ENCODE measurements around the gene RRBP1.

The RRBP1 gene

GRCh38 chr20:17634661-17635331 is 47.2 kb downstream of the RRBP1 start:
- DNase-seq (ENCODE audit: low spot score) = no peak

DNA sequence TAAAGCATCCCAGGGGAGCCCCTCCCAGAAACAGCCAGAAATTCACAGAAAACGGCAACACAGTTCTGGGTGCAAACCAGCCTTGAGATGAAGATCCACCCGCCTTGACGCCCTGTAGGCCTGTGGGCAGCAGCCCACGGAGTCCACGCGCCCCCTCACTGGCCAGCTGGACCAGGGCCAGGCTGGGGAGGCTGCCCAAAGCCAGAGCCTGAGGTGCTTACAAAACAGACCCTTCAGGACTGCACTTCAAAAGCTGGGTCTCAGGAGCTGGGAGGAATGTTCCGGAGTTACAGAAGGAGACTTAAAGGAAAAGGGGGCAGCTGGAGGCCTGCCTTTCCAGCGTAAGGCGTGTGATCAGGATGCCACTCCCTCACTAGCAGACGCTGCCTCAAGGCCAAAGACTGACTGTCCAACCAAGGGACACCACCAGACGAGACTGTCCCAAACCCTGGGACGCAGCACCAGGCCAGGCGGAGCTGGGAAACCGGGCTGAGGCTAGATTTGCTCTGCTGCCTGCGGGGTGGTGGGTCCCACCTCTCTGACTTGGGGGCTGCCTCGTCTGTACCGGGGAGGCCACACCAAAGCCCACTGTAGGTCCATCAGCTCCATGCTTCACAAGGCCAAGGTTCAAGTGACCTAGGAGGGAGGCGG is 48.1 kb downstream of the RRBP1 start:
- no peak for DNase-seq (ENCODE audit: low spot score)

DNA sequence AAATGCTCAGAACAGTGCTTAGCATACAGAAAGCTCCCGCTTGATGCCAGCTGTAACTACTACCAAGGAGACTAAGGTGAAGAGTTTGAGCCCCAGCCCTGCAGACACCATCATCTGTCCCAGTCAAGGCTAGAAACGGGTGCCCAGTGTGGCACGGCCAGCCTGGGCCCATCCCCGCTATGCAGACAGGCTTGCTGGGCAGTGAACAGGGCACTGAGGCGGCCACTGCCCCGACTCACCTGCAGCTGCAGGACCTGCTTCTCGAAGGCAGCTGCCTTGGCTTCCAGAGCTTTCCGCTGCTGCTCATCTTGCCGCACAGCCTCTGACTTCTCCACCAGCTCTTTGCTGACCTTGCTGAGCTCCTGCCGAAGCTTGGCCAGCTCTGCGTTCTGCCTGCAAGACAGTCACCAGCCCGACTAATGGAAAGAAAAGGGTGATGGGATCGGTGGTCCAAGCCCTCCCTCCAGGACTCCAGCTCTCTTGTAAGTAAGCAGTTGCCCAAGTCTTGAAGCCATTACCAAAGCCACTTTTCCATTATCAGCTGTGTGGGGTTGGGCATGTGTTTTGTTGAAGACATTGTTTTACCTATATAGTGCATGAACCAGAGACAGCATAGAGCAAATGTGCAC is 48.7 kb downstream of the RRBP1 start:
- no peak for DNase-seq (ENCODE audit: low spot score)

DNA sequence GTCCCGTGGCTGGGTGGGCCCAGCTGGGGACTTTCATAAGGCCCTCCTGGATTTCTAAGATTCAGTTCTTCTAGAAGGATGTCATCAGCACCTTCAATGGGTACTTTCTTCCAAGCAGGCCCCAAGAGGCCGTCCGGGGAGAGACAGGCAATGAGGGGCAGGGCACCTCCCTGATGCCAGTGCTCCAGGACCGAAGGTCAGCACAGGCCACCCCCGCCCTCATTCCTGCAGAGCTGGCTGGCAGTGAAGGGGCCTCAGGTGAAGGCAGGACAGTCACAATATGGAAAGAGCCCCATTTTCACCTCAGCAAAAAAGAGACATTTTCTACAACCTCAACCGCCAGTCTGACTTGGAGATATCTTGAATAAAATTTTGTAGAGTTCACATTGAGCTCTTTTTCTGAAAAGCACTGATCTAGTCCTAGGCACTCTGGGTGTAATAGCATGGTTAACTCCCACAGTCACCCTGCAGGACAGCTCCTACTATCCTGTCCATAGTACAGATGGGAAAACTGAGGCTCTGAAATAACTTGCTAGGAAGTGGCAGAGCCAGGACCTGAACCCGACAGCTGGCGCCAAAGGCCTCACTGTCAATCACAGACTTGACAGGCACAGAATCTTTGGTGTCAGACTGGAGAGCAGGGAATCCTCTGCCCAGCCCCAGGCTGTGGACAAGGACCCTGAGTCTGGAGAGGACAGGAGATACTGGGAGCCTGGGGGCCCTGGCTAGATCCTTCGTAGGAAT is 50.3 kb downstream of the RRBP1 start:
- DNase-seq (ENCODE audit: low spot score) = no peak

- no peak for DNase-seq (ENCODE audit: low spot score)
Observed at GRCh38 chr20:17630806-17631195, 51.2 kb downstream of the RRBP1 start.

- DNase-seq (ENCODE audit: low spot score) = no peak
Observed at GRCh38 chr20:17630151-17630805, 51.8 kb downstream of the RRBP1 start.

DNA sequence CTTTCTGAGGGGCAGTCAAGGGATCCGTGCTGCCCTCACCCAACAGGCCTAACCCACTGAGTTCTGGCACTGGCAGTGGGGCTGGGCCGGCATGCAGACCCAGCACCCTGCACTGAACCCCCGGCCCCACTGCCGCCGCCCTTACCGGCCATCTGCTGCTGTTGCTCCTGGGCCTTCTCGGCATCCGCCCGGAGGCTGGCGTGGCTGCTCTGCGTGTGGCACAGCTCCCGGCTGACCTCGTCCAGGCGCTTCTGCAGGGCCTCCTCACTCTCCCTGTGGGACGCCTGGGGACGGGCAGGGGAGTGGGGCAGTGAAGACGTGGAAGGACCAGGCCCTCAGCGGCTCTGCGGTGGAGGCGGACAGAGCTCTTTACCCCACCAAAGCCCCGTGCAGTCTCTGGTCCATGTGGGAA is 52.4 kb downstream of the RRBP1 start:
- DNase-seq (ENCODE audit: low spot score) = no peak

DNA sequence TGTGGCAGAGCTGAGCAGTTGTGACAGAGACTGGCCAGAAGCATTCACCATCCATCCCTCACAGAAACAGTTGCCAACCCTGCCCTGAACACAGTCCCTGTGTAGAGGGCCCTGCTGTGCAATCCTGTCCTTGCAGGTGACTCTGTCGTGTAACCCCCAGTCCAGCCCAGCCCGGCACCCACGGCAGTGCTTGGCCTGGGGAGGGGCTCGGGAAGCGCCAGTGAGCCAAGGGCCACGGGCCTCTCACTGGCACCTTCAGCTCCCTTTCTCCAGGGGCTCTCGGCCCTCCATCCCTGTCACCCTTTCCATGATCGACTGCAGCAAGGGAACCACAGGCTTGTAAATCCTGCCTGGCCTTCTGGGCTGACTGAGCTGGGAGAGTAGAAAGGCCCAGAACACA is 53.0 kb downstream of the RRBP1 start:
- DNase-seq (ENCODE audit: low spot score) = no peak

- DNase-seq (ENCODE audit: low spot score) = no peak
Observed at GRCh38 chr20:17628101-17628841, 53.8 kb downstream of the RRBP1 start.

- DNase-seq (ENCODE audit: low spot score) = no peak
Observed at GRCh38 chr20:17627101-17627955, 54.7 kb downstream of the RRBP1 start.

- DNase-seq (ENCODE audit: low spot score) = no peak
Observed at GRCh38 chr20:17626217-17627007, 55.6 kb downstream of the RRBP1 start.

DNA sequence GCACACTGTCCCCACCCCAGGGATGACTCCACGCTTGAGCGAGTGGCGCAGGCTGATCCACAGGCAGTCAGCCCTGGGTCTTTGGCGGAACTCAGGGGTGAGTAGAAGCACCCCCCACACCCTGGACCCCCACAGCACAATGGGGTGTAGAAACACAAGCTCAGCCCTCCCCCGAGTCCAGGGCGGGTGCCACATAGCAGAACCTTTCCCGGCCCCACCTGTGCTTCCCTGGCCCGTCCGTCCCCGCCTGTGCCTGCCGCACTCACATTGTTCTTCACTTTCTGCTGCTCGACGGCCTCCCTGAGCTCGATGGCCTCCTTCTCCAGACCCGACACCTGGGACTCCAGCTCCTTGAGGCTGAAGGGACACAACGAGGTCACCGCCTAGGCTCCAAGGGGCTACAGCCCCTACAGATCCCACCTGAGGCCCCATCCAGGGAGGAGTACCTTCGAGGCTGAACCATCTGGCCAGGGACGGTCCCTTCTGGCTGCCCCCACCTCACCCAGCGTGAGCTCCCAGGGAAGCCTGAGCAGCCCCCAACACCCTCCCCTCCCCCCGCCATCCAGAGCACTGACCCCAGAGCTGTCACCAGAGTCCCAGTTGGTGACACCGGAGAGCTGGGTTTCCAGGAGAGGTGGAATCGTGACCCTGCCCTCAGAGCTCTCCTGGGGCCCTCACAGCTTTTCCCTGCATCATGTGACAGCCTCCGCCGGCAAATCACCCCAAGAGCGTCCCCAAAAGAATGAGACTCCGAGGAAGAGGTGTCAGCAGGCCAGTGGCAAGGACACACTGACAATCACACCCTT is 56.6 kb downstream of the RRBP1 start:
- DNase-seq (ENCODE audit: low spot score) = no peak

DNA sequence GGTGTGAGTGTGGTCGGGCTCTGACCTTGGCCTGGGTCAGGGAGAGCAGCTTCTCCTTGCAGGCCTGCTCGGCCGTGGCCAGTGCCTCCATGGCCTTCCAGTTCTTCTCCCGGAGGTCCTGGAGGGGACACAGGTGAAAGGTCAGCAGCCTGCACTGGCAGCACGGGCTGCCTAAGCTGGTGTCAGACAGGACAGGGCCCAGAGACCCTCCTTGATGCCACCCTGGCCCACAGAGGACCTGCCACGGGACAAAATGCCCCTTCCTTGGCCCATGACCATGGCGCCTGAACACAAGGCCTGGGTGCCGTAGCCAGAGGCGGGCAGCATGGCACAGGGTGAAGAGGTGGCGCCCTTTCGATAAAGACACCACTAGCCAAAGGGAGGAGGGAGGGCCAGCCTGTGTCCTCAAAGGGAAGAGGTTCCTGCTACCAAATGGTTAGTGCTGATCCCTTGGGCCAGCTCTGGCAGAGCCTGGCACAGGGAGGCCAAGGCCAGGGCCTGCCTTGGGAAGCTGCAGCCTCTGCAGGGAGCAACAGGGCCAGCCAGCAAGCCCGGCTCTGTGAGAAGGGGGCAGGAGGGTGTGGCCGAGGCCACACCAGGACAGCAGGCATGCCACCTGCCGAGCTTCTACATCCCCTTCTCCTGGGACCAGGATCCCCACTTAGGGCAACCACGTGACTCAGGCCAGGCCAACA is 57.3 kb downstream of the RRBP1 start:
- DNase-seq (ENCODE audit: low spot score) = no peak

DNA sequence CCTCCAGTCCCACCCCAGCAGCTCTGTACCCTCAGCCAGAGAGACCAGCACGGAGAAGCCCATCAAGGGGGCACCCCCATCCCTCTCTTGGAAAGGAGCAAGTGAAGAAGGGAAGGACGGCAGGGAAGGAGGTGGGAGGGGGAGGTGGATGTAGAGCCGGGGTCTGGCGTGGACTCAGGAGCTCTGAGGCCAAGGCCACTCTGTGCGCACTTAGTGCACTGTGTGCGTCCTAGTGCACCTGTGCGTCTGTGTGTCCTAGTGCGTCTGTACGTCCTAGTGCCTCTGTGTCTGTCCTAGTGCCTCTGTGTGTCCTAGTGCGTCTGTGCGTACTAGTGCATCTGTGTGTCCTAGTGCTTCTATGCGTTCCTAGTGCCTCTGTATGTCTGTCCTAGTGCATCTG is 58.0 kb downstream of the RRBP1 start:
- no peak for DNase-seq (ENCODE audit: low spot score)

DNA sequence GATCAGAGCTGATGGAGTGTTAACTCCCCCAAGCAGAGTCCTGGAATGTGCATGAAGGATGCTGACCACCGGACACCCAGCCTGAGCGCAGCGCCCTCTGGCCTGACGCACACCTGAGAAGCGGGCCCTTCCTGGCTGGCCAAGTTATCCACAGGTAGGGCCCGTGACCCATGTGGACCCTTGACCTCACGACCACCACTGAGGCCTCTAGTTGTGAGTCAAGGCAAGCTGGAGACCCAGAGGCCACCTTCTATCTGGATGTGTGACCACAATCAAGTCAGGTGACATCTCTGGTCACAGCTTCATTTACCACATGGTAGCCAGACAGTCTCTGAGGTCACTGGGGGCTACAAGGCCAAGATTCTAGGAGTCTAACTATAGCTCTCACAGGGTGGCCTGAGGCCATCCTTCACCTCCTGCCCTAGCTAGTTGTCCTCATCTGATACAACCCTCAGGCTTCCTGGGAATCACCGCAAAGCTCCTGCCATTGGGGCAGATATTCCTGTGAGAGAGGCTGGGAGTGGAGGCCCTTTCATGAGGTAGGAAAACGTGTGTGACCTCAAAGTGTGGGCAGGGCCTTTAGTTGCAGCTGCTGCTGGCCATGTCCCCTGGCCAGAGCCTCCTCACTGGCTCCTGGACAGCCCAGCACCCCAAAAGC is 59.1 kb downstream of the RRBP1 start:
- DNase-seq (ENCODE audit: low spot score) = no peak

DNA sequence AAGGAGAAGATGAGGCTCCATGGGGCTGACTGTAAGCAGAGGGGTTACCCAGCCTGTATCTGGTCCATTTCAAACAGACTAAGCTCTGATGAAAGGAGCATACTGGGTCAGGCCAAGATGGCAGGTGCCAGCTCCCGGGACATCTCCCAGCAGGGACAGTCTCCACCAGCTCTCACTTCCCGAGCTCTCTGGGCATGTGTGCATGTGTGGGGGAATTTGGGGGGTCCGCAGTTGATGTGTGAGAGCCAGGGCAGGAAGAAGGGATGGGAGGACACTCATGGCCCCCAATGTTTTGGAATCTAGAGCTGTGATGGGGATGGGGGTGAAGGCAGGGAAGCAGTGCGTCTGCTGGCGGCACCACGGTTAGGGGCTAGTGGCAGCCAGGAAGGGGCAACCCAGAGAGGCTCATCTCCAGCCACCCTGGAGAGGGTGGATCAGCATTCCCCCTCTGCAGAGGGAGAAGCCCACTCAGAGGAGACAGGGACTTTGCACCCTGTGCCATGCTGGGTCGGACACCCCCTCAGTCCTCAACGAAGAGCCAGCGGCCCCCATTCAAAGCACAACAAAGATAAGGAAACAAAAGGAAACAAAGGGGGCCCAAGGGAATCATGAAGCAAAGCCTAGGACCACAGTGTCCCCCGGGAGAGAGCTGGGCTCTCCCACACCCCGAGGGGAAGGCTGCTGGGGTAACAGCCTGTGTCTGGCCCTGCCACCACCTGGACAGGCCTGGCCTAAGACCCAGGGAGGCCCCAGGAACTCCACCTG is 59.8 kb downstream of the RRBP1 start:
- no peak for DNase-seq (ENCODE audit: low spot score)

Measured in putamen (tissue), 1 donor.